ENCODE data around the gene TANC1. TPM values are rescaled to one million over a fixed set of nuclear protein-coding genes. Genes with fewer than 3 reads are reported as not detected.

The TANC1 gene
- total and polyA plus RNA-seq, 2 experiments from 2014 or later = 2.8 to 9.5 TPM

DNA sequence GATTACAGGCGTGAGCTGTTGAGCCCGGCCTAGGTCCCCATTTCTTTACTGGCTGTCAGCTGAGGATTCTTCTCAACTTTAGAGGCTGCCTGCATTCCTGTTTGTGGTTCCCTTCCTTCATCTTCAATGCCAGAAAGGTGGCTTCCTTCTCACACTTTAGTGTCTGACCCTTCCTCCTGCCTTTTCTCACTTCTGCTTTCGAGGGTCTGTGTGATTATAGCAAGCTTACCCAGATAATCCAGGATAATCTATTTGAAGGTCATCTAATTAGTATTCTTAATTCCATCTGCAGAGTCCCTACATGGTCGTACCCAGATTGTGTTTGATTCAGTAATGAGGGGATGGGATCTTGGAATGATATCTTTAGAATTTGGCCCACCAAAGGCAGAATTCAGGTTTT, 157.4 kb downstream of the TANC1 start:
- peaks cover 19% of the 10 kb centered on the region for H3K4me1 Mint-ChIP-seq
- Histone ChIP-seq H3K4me1 (ENCODE audit: insufficient read depth) (no peaks in the 10 kb centered on the region; the same call in 1 of the 2 replicates), H3K4me3 (no peak overlapping the region), H2AFZ (no peak overlapping the region), H3K36me3 (ENCODE audit: insufficient read depth) (no peaks in the 10 kb centered on the region), H3K4me2 (no peak overlapping the region), H3F3A (replicated peaks; ENCODE audit: low read depth) (no peaks in the 10 kb centered on the region), H4K20me1 (replicated peaks; ENCODE audit: insufficient read depth) (no peaks in the 10 kb centered on the region), H3K27ac (ENCODE audit: low read depth) (no peak overlapping the region), H3K27me3 (ENCODE audit: insufficient read depth) (no peaks in the 10 kb centered on the region), H3K9me2 (ENCODE audit: insufficient read depth) (no peaks in the 10 kb centered on the region), H3K79me2 (replicated peaks; ENCODE audit: insufficient read depth) (no peaks in the 10 kb centered on the region)
- TF ChIP-seq ZNF114 (CRISPR knock-in tag; IDR thresholded peaks at IDR 0.05) = no peak
- TF ChIP-seq, protein P1, sequence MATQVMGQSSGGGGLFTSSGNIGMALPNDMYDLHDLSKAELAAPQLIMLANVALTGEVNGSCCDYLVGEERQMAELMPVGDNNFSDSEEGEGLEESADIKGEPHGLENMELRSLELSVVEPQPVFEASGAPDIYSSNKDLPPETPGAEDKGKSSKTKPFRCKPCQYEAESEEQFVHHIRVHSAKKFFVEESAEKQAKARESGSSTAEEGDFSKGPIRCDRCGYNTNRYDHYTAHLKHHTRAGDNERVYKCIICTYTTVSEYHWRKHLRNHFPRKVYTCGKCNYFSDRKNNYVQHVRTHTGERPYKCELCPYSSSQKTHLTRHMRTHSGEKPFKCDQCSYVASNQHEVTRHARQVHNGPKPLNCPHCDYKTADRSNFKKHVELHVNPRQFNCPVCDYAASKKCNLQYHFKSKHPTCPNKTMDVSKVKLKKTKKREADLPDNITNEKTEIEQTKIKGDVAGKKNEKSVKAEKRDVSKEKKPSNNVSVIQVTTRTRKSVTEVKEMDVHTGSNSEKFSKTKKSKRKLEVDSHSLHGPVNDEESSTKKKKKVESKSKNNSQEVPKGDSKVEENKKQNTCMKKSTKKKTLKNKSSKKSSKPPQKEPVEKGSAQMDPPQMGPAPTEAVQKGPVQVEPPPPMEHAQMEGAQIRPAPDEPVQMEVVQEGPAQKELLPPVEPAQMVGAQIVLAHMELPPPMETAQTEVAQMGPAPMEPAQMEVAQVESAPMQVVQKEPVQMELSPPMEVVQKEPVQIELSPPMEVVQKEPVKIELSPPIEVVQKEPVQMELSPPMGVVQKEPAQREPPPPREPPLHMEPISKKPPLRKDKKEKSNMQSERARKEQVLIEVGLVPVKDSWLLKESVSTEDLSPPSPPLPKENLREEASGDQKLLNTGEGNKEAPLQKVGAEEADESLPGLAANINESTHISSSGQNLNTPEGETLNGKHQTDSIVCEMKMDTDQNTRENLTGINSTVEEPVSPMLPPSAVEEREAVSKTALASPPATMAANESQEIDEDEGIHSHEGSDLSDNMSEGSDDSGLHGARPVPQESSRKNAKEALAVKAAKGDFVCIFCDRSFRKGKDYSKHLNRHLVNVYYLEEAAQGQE (IDR thresholded peaks at IDR 0.05; ENCODE audit: unreplicated experiment) = no peak
- TF ChIP-seq, protein P2, sequence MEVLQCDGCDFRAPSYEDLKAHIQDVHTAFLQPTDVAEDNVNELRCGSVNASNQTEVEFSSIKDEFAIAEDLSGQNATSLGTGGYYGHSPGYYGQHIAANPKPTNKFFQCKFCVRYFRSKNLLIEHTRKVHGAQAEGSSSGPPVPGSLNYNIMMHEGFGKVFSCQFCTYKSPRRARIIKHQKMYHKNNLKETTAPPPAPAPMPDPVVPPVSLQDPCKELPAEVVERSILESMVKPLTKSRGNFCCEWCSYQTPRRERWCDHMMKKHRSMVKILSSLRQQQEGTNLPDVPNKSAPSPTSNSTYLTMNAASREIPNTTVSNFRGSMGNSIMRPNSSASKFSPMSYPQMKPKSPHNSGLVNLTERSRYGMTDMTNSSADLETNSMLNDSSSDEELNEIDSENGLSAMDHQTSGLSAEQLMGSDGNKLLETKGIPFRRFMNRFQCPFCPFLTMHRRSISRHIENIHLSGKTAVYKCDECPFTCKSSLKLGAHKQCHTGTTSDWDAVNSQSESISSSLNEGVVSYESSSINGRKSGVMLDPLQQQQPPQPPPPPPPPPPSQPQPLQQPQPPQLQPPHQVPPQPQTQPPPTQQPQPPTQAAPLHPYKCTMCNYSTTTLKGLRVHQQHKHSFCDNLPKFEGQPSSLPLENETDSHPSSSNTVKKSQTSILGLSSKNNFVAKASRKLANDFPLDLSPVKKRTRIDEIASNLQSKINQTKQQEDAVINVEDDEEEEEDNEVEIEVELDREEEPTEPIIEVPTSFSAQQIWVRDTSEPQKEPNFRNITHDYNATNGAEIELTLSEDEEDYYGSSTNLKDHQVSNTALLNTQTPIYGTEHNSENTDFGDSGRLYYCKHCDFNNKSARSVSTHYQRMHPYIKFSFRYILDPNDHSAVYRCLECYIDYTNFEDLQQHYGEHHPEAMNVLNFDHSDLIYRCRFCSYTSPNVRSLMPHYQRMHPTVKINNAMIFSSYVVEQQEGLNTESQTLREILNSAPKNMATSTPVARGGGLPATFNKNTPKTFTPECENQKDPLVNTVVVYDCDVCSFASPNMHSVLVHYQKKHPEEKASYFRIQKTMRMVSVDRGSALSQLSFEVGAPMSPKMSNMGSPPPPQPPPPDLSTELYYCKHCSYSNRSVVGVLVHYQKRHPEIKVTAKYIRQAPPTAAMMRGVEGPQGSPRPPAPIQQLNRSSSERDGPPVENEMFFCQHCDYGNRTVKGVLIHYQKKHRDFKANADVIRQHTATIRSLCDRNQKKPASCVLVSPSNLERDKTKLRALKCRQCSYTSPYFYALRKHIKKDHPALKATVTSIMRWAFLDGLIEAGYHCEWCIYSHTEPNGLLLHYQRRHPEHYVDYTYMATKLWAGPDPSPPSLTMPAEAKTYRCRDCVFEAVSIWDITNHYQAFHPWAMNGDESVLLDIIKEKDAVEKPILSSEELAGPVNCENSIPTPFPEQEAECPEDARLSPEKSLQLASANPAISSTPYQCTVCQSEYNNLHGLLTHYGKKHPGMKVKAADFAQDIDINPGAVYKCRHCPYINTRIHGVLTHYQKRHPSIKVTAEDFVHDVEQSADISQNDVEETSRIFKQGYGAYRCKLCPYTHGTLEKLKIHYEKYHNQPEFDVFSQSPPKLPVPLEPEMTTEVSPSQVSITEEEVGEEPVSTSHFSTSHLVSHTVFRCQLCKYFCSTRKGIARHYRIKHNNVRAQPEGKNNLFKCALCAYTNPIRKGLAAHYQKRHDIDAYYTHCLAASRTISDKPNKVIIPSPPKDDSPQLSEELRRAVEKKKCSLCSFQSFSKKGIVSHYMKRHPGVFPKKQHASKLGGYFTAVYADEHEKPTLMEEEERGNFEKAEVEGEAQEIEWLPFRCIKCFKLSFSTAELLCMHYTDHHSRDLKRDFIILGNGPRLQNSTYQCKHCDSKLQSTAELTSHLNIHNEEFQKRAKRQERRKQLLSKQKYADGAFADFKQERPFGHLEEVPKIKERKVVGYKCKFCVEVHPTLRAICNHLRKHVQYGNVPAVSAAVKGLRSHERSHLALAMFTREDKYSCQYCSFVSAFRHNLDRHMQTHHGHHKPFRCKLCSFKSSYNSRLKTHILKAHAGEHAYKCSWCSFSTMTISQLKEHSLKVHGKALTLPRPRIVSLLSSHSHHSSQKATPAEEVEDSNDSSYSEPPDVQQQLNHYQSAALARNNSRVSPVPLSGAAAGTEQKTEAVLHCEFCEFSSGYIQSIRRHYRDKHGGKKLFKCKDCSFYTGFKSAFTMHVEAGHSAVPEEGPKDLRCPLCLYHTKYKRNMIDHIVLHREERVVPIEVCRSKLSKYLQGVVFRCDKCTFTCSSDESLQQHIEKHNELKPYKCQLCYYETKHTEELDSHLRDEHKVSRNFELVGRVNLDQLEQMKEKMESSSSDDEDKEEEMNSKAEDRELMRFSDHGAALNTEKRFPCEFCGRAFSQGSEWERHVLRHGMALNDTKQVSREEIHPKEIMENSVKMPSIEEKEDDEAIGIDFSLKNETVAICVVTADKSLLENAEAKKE (CRISPR knock-in tag; IDR thresholded peaks at IDR 0.05) = no peak
- no peak for TF ChIP-seq STAT1 (IDR thresholded peaks at IDR 0.05; ENCODE audit: unreplicated experiment)
- TF ChIP-seq POLR2AphosphoS5 (IDR thresholded peaks at IDR 0.05; ENCODE audit: low read depth) = no peak
- no peak for TF ChIP-seq CREB1 (CRISPR knock-in tag; IDR thresholded peaks at IDR 0.05; ENCODE audit: low read depth)
- TF ChIP-seq ETS1 (IDR thresholded peaks at IDR 0.05) = no peak
- TF ChIP-seq EZH2phosphoT487 (IDR thresholded peaks at IDR 0.05; ENCODE audit: unreplicated experiment) = no peak
- TF ChIP-seq NANOG (IDR thresholded peaks at IDR 0.05; ENCODE audit: borderline replicate concordance) = no peak
- TF ChIP-seq JUNB (IDR thresholded peaks at IDR 0.05; ENCODE audit: unreplicated experiment) = no peak
- no peak for TF ChIP-seq EZH2 (IDR thresholded peaks at IDR 0.05; ENCODE audit: low read depth, unreplicated experiment)
- TF ChIP-seq, protein P3, sequence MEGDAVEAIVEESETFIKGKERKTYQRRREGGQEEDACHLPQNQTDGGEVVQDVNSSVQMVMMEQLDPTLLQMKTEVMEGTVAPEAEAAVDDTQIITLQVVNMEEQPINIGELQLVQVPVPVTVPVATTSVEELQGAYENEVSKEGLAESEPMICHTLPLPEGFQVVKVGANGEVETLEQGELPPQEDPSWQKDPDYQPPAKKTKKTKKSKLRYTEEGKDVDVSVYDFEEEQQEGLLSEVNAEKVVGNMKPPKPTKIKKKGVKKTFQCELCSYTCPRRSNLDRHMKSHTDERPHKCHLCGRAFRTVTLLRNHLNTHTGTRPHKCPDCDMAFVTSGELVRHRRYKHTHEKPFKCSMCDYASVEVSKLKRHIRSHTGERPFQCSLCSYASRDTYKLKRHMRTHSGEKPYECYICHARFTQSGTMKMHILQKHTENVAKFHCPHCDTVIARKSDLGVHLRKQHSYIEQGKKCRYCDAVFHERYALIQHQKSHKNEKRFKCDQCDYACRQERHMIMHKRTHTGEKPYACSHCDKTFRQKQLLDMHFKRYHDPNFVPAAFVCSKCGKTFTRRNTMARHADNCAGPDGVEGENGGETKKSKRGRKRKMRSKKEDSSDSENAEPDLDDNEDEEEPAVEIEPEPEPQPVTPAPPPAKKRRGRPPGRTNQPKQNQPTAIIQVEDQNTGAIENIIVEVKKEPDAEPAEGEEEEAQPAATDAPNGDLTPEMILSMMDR (conservative IDR thresholded peaks at IDR 0.05; ENCODE audit: low read depth in 2 of 2) = no peak
- H3K4me3 Mint-ChIP-seq = no peak overlapping the region
- ATAC-seq (no peak), DNase-seq (ENCODE audit: low spot score) (no peak)
- H3K36me3 Mint-ChIP-seq (ENCODE audit: low read depth) = no peaks in the 10 kb centered on the region
- H3K27me3 Mint-ChIP-seq (ENCODE audit: insufficient read depth, low read depth, poor library complexity) = peaks cover 10% of the 10 kb centered on the region
- no peaks in the 10 kb centered on the region for H3K9me3 Mint-ChIP-seq
- no peak overlapping the region for H3K27ac Mint-ChIP-seq
